Body of pancreas (tissue), 4 donors: ENCODE data around the gene PCNT. TPM values are rescaled to one million over a fixed set of nuclear protein-coding genes. Genes with fewer than 3 reads are reported as not detected.

Source experiments
- ATAC-seq: fragments of 150-250 bp; one replicate; pipeline ENCODE4 v1.9.1; 2016
- DNase-seq, 4 donors: peaks; one replicate each; pipeline ENCODE4 v3.0.0-alpha.2; 2019
- H3K27ac ChIP-seq, 4 donors: fragments of 200-600 bp; sonication (generic); 1 replicate in 3 of 4; 2 replicates in 1 of 4; pipeline versions ENCODE4 v1.5.1 to v1.6.1; 2016 to 2019; ENCODE audit warnings: mild to moderate bottlenecking in 1 of 4, mixed read lengths in 1 of 4, moderate library complexity in 1 of 4
- H3K27me3 ChIP-seq, 2 donors: fragments of 200-600 bp; sonication (generic); one replicate each; pipeline ENCODE4 v1.6.0; 2016; ENCODE audit warnings: mild to moderate bottlenecking in 1 of 2
- H3K36me3 ChIP-seq, 2 donors: fragments of 200-600 bp; sonication (generic); replicated peaks in 1 of 2; 2 replicates each; pipeline ENCODE4 v1.5.1; 2016; ENCODE audit warnings: low read depth in 2 of 2; ENCODE audit not compliant: insufficient read depth in 1 of 2
- H3K4me1 ChIP-seq: fragments of 200-600 bp; sonication (generic); one replicate; pipeline ENCODE4 v1.6.0; 2016
- H3K4me3 ChIP-seq, 2 donors: fragments of 200-600 bp; sonication (generic); 1 replicate in 1 of 2; 2 replicates in 1 of 2; pipeline ENCODE4 v1.5.1; 2016 to 2019
- H3K9me3 ChIP-seq, 3 donors: fragments of 200-600 bp; sonication (generic); 1 replicate in 2 of 3; 2 replicates in 1 of 3; pipeline ENCODE4 v1.5.1; 2016
- POLR2A ChIP-seq, 3 donors: fragments of 450-650 bp; IDR thresholded peaks; one replicate each; pipeline ENCODE4 v1.6.1; 2016; ENCODE audit warnings: antibody characterized with exemption in 3 of 3, mild to moderate bottlenecking in 2 of 3
- WGBS, 2 donors: methylation state at CpG; one replicate each; pipeline ENCODE4 v1.1.5; 2017; 5-methylcytosine and 5-hydroxymethylcytosine counted together
- intact Hi-C: fragments of 100-400 bp; cut with DNase I; formaldehyde crosslinking; loops from one replicate; pipeline ENCODE4 v1.15.1; 2023
- total RNA-seq, 2 donors: library from RNA; depleted of rRNA; stranded (reverse); fragments of >200 nt; gene quantifications; one replicate each; pipeline ENCODE4 v1.1.0, GENCODE V29; 2016
- TF ChIP-seq, protein P1 (sequence below), 7 experiments: fragments of 450-650 bp in 4 of 7; fragments of 200-600 bp in 3 of 7; sonication (generic) in 3 of 7; IDR thresholded peaks; one replicate each; pipeline ENCODE4 v1.5.1; 2016 to 2019; ENCODE audit warnings: antibody characterized with exemption in 7 of 7

The PCNT gene
- total RNA-seq, 2 donors from 2014 or later = 11.9 to 28.0 TPM

- 93 to 94% methylated on average over 31 to 32 of the region's 32 CpGs for WGBS, 2 donors
- H3K4me3 ChIP-seq = no peak overlapping the region
- H3K27me3 ChIP-seq = no peaks in the 10 kb centered on the region
- TF ChIP-seq POLR2A (IDR thresholded peaks at IDR 0.05) = no peak
- TF ChIP-seq, protein P1, sequence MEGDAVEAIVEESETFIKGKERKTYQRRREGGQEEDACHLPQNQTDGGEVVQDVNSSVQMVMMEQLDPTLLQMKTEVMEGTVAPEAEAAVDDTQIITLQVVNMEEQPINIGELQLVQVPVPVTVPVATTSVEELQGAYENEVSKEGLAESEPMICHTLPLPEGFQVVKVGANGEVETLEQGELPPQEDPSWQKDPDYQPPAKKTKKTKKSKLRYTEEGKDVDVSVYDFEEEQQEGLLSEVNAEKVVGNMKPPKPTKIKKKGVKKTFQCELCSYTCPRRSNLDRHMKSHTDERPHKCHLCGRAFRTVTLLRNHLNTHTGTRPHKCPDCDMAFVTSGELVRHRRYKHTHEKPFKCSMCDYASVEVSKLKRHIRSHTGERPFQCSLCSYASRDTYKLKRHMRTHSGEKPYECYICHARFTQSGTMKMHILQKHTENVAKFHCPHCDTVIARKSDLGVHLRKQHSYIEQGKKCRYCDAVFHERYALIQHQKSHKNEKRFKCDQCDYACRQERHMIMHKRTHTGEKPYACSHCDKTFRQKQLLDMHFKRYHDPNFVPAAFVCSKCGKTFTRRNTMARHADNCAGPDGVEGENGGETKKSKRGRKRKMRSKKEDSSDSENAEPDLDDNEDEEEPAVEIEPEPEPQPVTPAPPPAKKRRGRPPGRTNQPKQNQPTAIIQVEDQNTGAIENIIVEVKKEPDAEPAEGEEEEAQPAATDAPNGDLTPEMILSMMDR (IDR thresholded peaks at IDR 0.05) = no peak
- peaks cover 0 to 2% of the 10 kb centered on the region in 2 donors for H3K36me3 ChIP-seq
- no peak overlapping the region for H3K27ac ChIP-seq
- DNase-seq (no peak), ATAC-seq (no peak)
- intact Hi-C loops = no loop called here
- H3K9me3 ChIP-seq = no peaks in the 10 kb centered on the region
- no peaks in the 10 kb centered on the region for H3K4me1 ChIP-seq
Measured at GRCh38 chr21:46409641-46410406, 85.9 kb downstream of the PCNT start.

DNA sequence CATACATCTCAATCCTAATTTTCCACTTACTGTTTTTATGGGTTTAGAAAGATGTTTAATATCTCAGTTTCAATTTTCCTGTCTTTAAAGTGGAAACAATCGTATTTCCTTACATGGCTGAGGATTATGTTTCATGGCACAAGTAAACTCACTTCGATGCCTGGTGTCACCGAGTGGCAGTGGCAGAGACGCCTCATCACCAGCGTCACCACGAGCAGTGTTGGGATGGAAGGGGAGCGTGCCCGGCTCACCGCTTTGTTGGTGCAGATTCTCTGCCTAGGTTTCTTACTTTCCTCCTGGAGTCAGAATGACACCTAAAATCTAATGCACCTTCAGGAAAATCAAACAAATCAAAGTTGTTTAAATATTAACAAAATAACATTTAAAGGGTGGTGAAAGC is 86.6 kb downstream of the PCNT start:
- no peaks in the 10 kb centered on the region for H3K4me1 ChIP-seq
- H3K4me3 ChIP-seq = no peak overlapping the region
- TF ChIP-seq POLR2A (IDR thresholded peaks at IDR 0.05) = no peak
- TF ChIP-seq, protein P1 (IDR thresholded peaks at IDR 0.05) = no peak
- H3K36me3 ChIP-seq = peaks cover 0 to 2% of the 10 kb centered on the region in 2 donors
- H3K27me3 ChIP-seq = no peaks in the 10 kb centered on the region
- DNase-seq (no peak), ATAC-seq (no peak)
- intact Hi-C loops = no loop called here
- no peaks in the 10 kb centered on the region for H3K9me3 ChIP-seq
- H3K27ac ChIP-seq = no peak overlapping the region
- 94 to 95% methylated on average over 9 of the region's 9 CpGs for WGBS, 2 donors

- no peak for ATAC-seq
- intact Hi-C loops = no loop called here
- 93 to 96% methylated on average over 10 to 16 of the region's 17 CpGs for whole genome bisulfite sequencing, 2 donors
- H3K4me3 ChIP-seq = no peak overlapping the region
- no peak overlapping the region for H3K27ac ChIP-seq
- no peak for DNase-seq
- TF ChIP-seq, protein P1 (IDR thresholded peaks at IDR 0.05) = no peak
- TF ChIP-seq POLR2A (IDR thresholded peaks at IDR 0.05) = no peak
- H3K27me3 ChIP-seq = no peaks in the 10 kb centered on the region
- no peaks in the 10 kb centered on the region for H3K9me3 ChIP-seq
- peaks cover 0 to 2% of the 10 kb centered on the region in 2 donors for H3K36me3 ChIP-seq
- no peaks in the 10 kb centered on the region for H3K4me1 ChIP-seq
Measured at GRCh38 chr21:46411236-46411635, 87.3 kb downstream of the PCNT start.

DNA sequence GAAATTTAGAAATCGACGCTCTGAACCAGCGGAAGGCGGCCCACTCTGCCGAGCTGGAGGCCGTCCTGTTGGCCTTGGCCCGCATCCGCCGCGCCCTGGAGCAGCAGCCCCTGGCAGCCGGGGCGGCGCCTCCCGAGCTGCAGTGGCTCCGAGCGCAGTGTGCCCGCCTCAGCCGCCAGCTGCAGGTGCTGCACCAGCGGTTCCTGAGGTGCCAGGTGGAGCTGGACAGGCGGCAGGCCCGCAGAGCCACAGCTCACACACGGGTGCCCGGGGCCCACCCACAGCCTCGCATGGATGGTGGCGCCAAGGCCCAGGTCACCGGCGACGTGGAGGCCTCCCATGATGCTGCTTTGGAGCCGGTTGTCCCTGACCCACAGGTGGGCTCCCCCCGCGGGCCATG is 87.7 kb downstream of the PCNT start:
- Histone ChIP-seq H3K4me1 (no peaks in the 10 kb centered on the region), H3K27ac (no peak overlapping the region), H3K36me3 (peaks cover 0 to 3% of the 10 kb centered on the region in 2 donors), H3K4me3 (no peak overlapping the region), H3K9me3 (no peaks in the 10 kb centered on the region), H3K27me3 (no peaks in the 10 kb centered on the region)
- intact Hi-C loops = no loop called here
- no peak for TF ChIP-seq POLR2A (IDR thresholded peaks at IDR 0.05)
- TF ChIP-seq, protein P1 (IDR thresholded peaks at IDR 0.05) = no peak
- ATAC-seq (no peak), DNase-seq (no peak)
- 96 to 97% methylated on average over 20 to 26 of the region's 31 CpGs for WGBS, 2 donors
